ENCODE results near the gene STIM1. TPM values are rescaled to one million over a fixed set of nuclear protein-coding genes. Genes with fewer than 3 reads are reported as not detected.
"Not testable (repeated sequence)": the region's sequence is repeated elsewhere in the genome, so short reads cannot be mapped to it uniquely, and the experiment has no call there.

The STIM1 gene
- total RNA-seq, 1 donor from 2014 or later, result 30.8 TPM

DNA sequence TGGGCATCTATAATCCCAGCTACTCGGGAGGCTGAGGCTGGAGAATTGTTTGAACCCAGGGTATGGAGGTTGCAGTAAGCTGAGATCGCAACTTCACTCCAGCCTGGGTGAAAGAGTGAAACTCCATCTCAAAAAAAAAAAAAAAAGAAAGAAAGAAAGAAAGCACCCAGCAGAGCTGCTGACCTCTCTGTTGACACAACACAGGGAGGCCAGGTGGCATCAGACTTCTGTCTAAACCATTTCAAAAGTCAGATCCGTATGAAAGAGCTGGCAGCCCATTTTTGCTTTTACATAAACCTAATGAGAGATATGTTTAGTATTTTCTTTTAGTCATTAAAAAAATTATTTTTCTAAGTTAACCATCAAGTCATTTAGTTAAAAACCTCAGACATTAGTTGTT, 174.7 kb downstream of the STIM1 start:
- no peak for DNase-seq

DNA sequence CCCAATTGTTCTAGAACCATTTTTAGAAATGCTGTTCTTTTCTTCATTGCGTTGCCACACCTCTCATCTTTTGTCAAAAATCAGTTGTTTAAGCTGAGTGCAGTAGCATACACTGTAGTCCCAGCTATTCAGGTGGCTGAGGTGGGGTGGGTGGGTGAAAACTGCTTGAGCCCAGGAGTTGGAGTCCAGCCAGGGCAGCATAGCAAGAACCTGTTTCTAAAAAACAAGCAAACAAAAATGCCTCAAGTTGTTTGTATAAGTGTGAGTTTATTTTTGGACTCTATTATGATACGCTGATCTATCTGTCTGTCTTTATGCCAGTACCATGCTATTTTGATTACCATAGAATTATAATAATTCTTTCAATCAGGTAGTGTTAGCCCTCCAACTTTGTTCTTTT, 176.6 kb downstream of the STIM1 start:
- DNase-seq, result no peak

- DNase-seq, result no peak
Observed at GRCh38 chr11:4035985-4036384, 180.5 kb downstream of the STIM1 start.

DNA sequence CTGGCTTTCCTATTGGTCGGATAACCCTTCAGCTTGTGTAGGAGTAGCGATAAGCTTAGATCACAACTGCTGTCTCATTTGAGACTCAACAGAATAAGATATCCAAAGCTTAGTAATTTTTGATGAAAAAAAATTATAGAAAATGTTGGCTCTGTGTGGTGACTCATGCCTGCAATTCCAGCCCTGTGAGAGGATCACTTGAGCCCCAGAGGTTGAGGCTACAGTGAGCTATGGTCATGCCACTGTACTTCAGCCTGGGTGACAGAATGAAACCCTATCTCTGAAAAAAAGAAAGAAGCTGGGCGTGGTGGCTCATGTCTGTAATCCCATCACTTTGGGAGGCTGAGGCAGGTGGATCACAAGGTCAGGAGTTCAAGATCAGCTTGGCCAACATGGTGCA, 183.5 kb downstream of the STIM1 start:
- no peak for DNase-seq

- no peak for DNase-seq
Observed at GRCh38 chr11:4040461-4040860, 185.0 kb downstream of the STIM1 start.

DNA sequence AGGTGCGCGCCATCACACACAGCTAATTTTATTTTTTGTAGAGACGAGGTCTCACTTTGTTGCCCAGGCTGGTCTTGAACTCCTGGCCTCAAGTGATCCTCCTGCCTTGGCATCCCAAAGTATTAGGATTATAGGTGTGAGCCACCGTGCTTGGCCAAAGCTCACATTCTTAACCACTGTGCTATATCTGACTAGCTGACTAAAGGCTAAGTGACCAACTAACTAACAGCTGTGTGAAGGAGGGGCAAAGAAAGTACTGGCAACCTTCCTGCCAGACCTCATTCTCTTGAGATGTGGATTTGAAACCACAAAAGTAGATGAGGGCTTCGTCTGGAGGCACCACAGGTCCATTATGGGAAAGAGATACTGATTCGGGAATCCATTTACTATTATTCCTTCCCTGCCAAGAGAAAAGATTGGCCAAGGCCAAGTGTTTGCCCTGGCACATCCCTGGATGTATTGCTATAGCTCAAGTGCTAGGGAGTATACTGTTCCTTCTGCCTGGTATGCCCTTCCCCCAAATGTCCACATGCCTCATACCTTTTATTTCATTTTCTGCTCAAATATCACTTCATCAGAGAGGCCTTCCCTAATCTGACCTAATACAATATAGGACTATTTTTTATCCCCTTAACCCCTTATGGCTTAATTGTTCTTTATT, 186.4 kb downstream of the STIM1 start:
- DNase-seq, result no peak

- peak; percentile 61 for DNase-seq
Observed at GRCh38 chr11:4044976-4045646, 189.6 kb downstream of the STIM1 start.

DNA sequence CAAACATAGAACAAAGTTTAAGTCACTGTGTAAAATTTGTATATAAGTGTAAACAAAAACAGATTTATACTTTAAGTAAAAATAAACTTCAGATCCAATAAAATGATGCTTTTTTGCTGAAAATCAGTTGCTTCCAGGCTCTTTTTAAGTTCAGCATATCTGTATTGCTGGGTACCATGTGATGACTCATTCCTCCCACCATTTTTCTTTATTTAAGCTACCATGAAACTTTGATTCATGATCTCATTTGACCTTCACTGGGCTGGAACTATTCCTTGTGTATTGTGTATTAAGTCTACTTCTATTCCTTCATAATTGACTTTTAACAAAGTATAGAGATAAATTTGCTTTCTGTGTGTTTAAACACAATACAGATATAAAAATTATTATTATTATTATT, 192.9 kb downstream of the STIM1 start:
- no peak for DNase-seq

GRCh38 chr11:4049006-4049405, 193.5 kb downstream of the STIM1 start:
- DNase-seq, result no peak

GRCh38 chr11:4050138-4050537, 194.7 kb downstream of the STIM1 start:
- no peak for DNase-seq

GRCh38 chr11:4053200-4053599, 197.7 kb downstream of the STIM1 start:
- DNase-seq, result not testable (repeated sequence)

DNA sequence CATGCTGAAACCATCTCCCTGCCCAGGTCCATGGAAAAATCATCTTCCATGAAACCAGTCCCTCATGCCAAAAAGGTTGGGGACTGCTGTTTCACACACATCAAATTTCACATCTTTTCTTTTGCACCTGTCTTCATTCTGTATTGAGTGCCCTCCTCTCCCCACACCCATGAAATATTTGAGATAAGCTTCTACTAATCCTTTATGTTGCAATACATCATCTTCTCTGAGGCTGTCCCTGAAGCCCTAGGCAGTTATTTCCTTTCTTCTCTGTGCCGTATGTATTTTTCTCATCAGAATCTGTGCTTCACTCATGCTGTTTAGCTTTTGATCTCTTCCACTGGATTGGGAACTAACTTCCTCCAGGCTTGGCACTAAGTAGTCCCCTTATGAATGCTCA, 199.2 kb downstream of the STIM1 start:
- no peak for DNase-seq

- no peak for DNase-seq
Observed at GRCh38 chr11:4059424-4059823, 204.0 kb downstream of the STIM1 start.

GRCh38 chr11:4060182-4060923, 204.9 kb downstream of the STIM1 start:
- DNase-seq, result no peak

DNA sequence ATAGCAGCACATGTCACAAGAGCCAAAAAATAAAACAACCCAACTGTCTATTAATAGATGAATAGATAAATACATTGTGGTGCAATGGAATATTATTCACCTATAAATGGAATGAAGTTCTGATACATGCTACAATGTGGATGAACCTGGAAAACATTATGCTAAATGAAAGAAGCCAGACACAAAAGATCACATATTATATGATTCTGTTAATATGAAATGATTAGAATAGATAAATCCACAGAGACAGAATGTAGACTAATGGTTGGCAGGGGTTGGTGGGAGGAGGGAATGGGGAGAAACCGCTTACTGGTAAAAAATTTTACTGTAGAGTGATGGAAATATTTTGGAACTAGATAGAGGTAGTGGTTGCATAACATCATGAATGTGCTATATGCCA, 206.2 kb downstream of the STIM1 start:
- no peak for DNase-seq

GRCh38 chr11:4063348-4063747, 207.9 kb downstream of the STIM1 start:
- DNase-seq, result no peak

GRCh38 chr11:4064278-4064955, 209.0 kb downstream of the STIM1 start:
- DNase-seq, result no peak

- no peak for DNase-seq
Observed at GRCh38 chr11:4065086-4065485, 209.6 kb downstream of the STIM1 start.

GRCh38 chr11:4065601-4066377, 210.3 kb downstream of the STIM1 start:
- no peak for DNase-seq

- no peak for DNase-seq
Observed at GRCh38 chr11:4066910-4067309, 211.4 kb downstream of the STIM1 start.

- no peak for DNase-seq
Observed at GRCh38 chr11:4068962-4069361, 213.5 kb downstream of the STIM1 start.

GRCh38 chr11:4071325-4071724, 215.9 kb downstream of the STIM1 start:
- no peak for DNase-seq
